ENCODE results near the gene UNKL. TPM values are rescaled to one million over a fixed set of nuclear protein-coding genes. Genes with fewer than 3 reads are reported as not detected.

Gene UNKL
- total and polyA plus RNA-seq, 12 donors = 10.1 to 174 (median 33.3) TPM

- Histone ChIP-seq H3K4me3 (no peak overlapping the region), H3K9me3 (replicated peaks in 1 of 3) (no peaks in the 10 kb centered on the region), H3K4me1 (replicated peaks in 1 of 2) (peaks cover 0 to 8% of the 10 kb centered on the region in 2 donors), H3K36me3 (replicated peaks in 1 of 2) (peaks cover 0 to 84% of the 10 kb centered on the region in 2 donors), H3K27ac (no peak overlapping the region), H3K27me3 (no peaks in the 10 kb centered on the region)
- 79 to 96% (median 90%) methylated on average over 14 to 16 of the region's 16 CpGs for WGBS, 4 donors
- no peak for TF ChIP-seq POLR2A (IDR thresholded peaks at IDR 0.05)
- no peak for TF ChIP-seq CTCF (IDR thresholded peaks at IDR 0.05)
- intact Hi-C loops (cut with DNase I) = no loop called here
- DNase-seq = no peak
Measured at GRCh38 chr16:1456951-1457350, 42.4 kb upstream of the UNKL start.

- DNase-seq = no peak
- 89 to 96% (median 93%) methylated on average over 16 to 41 of the region's 41 CpGs for WGBS, 4 donors
Measured at GRCh38 chr16:1455190-1456171, 41.0 kb upstream of the UNKL start.

GRCh38 chr16:1454561-1454960 lies 40.1 kb upstream of the UNKL start:
- no peak for DNase-seq
- no peaks in the 10 kb centered on the region for H3K9me3 ChIP-seq (replicated peaks in 1 of 3)
- H3K27me3 ChIP-seq = no peaks in the 10 kb centered on the region
- intact Hi-C loops (cut with DNase I) = no loop called here
- WGBS, 4 donors = 90 to 100% (median 96%) methylated on average over 5 to 17 of the region's 17 CpGs
- H3K4me1 ChIP-seq (replicated peaks in 1 of 2) = no peaks in the 10 kb centered on the region
- H3K36me3 ChIP-seq (replicated peaks in 1 of 2) = peaks cover 0 to 92% of the 10 kb centered on the region in 2 donors
- H3K4me3 ChIP-seq = no peak overlapping the region
- no peak for TF ChIP-seq POLR2A (IDR thresholded peaks at IDR 0.05)
- TF ChIP-seq CTCF (IDR thresholded peaks at IDR 0.05) = no peak
- no peak overlapping the region for H3K27ac ChIP-seq

More at GRCh38 chr16:1455190-1456171, 41.0 kb upstream of the UNKL start:
- H3K4me1 ChIP-seq (replicated peaks in 1 of 2) = peaks cover 0 to under 1% of the 10 kb centered on the region in 2 donors
- no peaks in the 10 kb centered on the region for H3K27me3 ChIP-seq
- peaks cover 0 to 88% of the 10 kb centered on the region in 2 donors for H3K36me3 ChIP-seq (replicated peaks in 1 of 2)
- H3K9me3 ChIP-seq (replicated peaks in 1 of 3) = no peaks in the 10 kb centered on the region
- no peak overlapping the region for H3K4me3 ChIP-seq
- H3K27ac ChIP-seq = no peak overlapping the region
- no peak for TF ChIP-seq POLR2A (IDR thresholded peaks at IDR 0.05)
- no peak for TF ChIP-seq CTCF (IDR thresholded peaks at IDR 0.05)
- intact Hi-C loops (cut with DNase I) = no loop called here

GRCh38 chr16:1453316-1453715 lies 38.8 kb upstream of the UNKL start:
- Histone ChIP-seq H3K4me3 (no peak overlapping the region), H3K36me3 (replicated peaks in 1 of 2) (peaks cover 0 to 98% of the 10 kb centered on the region in 2 donors), H3K27me3 (no peaks in the 10 kb centered on the region), H3K4me1 (replicated peaks in 1 of 2) (no peaks in the 10 kb centered on the region), H3K9me3 (replicated peaks in 1 of 3) (no peaks in the 10 kb centered on the region), H3K27ac (no peak overlapping the region)
- intact Hi-C loops (cut with DNase I) = no loop called here
- TF ChIP-seq POLR2A (IDR thresholded peaks at IDR 0.05) = no peak
- TF ChIP-seq CTCF (IDR thresholded peaks at IDR 0.05) = no peak
- no peak for DNase-seq
- 93 to 97% (median 94%) methylated on average over 4 to 19 of the region's 19 CpGs for WGBS, 4 donors
